GM04504 (cell line): ENCODE data around the gene KCTD11.
"Not testable (repeated sequence)": the region's sequence is repeated elsewhere in the genome, so short reads cannot be mapped to it uniquely, and the experiment has no call there.

Source experiments
- DNase-seq: peaks from one replicate; pipeline ENCODE4 v3.0.0-alpha.2; 2012; ENCODE audit warnings: low read depth

KCTD11 gene

GRCh38 chr17:7322520-7323194 lies 29.3 kb upstream of the KCTD11 start:
- DNase-seq = no peak

- no peak for DNase-seq
Measured at GRCh38 chr17:7323731-7324437, 28.1 kb upstream of the KCTD11 start.

- no peak for DNase-seq
Measured at GRCh38 chr17:7324438-7324779, 27.6 kb upstream of the KCTD11 start.

GRCh38 chr17:7325031-7325528 lies 26.9 kb upstream of the KCTD11 start:
- no peak for DNase-seq

- DNase-seq = no peak
Measured at GRCh38 chr17:7326186-7326585, 25.8 kb upstream of the KCTD11 start.

- no peak for DNase-seq
Measured at GRCh38 chr17:7327056-7327455, 24.9 kb upstream of the KCTD11 start.

GRCh38 chr17:7327501-7327900 lies 24.5 kb upstream of the KCTD11 start:
- no peak for DNase-seq

GRCh38 chr17:7328009-7328408 lies 24.0 kb upstream of the KCTD11 start:
- no peak for DNase-seq

GRCh38 chr17:7328840-7329373 lies 23.1 kb upstream of the KCTD11 start, which contains the start of gene NEURL4:
NEURL4 (minus strand) TSS chr17:7329335; CDS start chr17:7329312, 23 bp downstream.
- DNase-seq = no peak

GRCh38 chr17:7329374-7329996 lies 22.5 kb upstream of the KCTD11 start:
- DNase-seq = peak; percentile 97

GRCh38 chr17:7329997-7330637 lies 21.8 kb upstream of the KCTD11 start:
- no peak for DNase-seq

GRCh38 chr17:7330638-7331015 lies 21.3 kb upstream of the KCTD11 start:
- DNase-seq = no peak

- DNase-seq = no peak
Measured at GRCh38 chr17:7332111-7332510, 19.9 kb upstream of the KCTD11 start.

GRCh38 chr17:7332600-7333069 lies 19.3 kb upstream of the KCTD11 start:
- DNase-seq = not testable (repeated sequence)

GRCh38 chr17:7334938-7335538 lies 16.9 kb upstream of the KCTD11 start:
- DNase-seq = no peak

GRCh38 chr17:7335765-7336164 lies 16.2 kb upstream of the KCTD11 start:
- not testable (repeated sequence) for DNase-seq

- no peak for DNase-seq
Measured at GRCh38 chr17:7336240-7337175, 15.5 kb upstream of the KCTD11 start, which contains the start of gene ACAP1. ACAP1 (plus strand) TSS chr17:7336529; CDS start chr17:7336735, 206 bp downstream.

- DNase-seq = not testable (repeated sequence)
Measured at GRCh38 chr17:7337600-7337999, 14.4 kb upstream of the KCTD11 start.

- no peak for DNase-seq
Measured at GRCh38 chr17:7340179-7340578, 11.8 kb upstream of the KCTD11 start.

GRCh38 chr17:7341842-7342241 lies 10.1 kb upstream of the KCTD11 start:
- DNase-seq = no peak

- DNase-seq = no peak
Measured at GRCh38 chr17:7343250-7343649, 8.7 kb upstream of the KCTD11 start.
